HuH-7.5 (cell line): ENCODE measurements around the gene GPC6.

ENCODE experiments used
- DNase-seq: peaks from one replicate; pipeline ENCODE4 v3.0.0; 2011; ENCODE audit warnings: low spot score

The GPC6 gene

GRCh38 chr13:93375491-93375890, 148.9 kb downstream of the GPC6 start:
- DNase-seq, result no peak

- no peak for DNase-seq
These were observed 150.6 kb downstream of the GPC6 start for GRCh38 chr13:93377196-93377595.

- no peak for DNase-seq
These were observed 151.6 kb downstream of the GPC6 start for GRCh38 chr13:93378184-93378583.

GRCh38 chr13:93386116-93386515, 159.5 kb downstream of the GPC6 start:
- DNase-seq, result no peak

GRCh38 chr13:93388701-93389100, 162.1 kb downstream of the GPC6 start:
- DNase-seq, result no peak

GRCh38 chr13:93397619-93398018, 171.0 kb downstream of the GPC6 start:
- DNase-seq, result no peak

GRCh38 chr13:93398167-93399035, 171.8 kb downstream of the GPC6 start:
- DNase-seq, result no peak

GRCh38 chr13:93399212-93399611, 172.6 kb downstream of the GPC6 start:
- DNase-seq, result no peak

- DNase-seq, result no peak
These were observed 179.5 kb downstream of the GPC6 start for GRCh38 chr13:93406136-93406535.

- DNase-seq, result no peak
These were observed 180.9 kb downstream of the GPC6 start for GRCh38 chr13:93407551-93407950.

GRCh38 chr13:93409001-93409400, 182.4 kb downstream of the GPC6 start:
- DNase-seq, result no peak

GRCh38 chr13:93409816-93410215, 183.2 kb downstream of the GPC6 start:
- DNase-seq, result no peak

GRCh38 chr13:93411186-93411680, 184.6 kb downstream of the GPC6 start:
- no peak for DNase-seq

GRCh38 chr13:93412676-93413075, 186.1 kb downstream of the GPC6 start:
- no peak for DNase-seq

- no peak for DNase-seq
These were observed 187.5 kb downstream of the GPC6 start for GRCh38 chr13:93413972-93414717.

- DNase-seq, result no peak
These were observed 190.2 kb downstream of the GPC6 start for GRCh38 chr13:93416736-93417355.

- DNase-seq, result no peak
These were observed 191.8 kb downstream of the GPC6 start for GRCh38 chr13:93418398-93418797.

GRCh38 chr13:93420206-93420605, 193.6 kb downstream of the GPC6 start:
- DNase-seq, result no peak

- no peak for DNase-seq
These were observed 194.3 kb downstream of the GPC6 start for GRCh38 chr13:93420887-93421286.

- no peak for DNase-seq
These were observed 196.5 kb downstream of the GPC6 start for GRCh38 chr13:93422980-93423543.

- DNase-seq, result no peak
These were observed 198.8 kb downstream of the GPC6 start for GRCh38 chr13:93425411-93425810.

GRCh38 chr13:93430381-93430780, 203.8 kb downstream of the GPC6 start:
- DNase-seq, result no peak
